ENCODE results near the gene STK24. TPM values are rescaled to one million over a fixed set of nuclear protein-coding genes. Genes with fewer than 3 reads are reported as not detected.

Gene STK24
- total RNA-seq, 1 donor from 2014 or later, result 121 TPM

DNA sequence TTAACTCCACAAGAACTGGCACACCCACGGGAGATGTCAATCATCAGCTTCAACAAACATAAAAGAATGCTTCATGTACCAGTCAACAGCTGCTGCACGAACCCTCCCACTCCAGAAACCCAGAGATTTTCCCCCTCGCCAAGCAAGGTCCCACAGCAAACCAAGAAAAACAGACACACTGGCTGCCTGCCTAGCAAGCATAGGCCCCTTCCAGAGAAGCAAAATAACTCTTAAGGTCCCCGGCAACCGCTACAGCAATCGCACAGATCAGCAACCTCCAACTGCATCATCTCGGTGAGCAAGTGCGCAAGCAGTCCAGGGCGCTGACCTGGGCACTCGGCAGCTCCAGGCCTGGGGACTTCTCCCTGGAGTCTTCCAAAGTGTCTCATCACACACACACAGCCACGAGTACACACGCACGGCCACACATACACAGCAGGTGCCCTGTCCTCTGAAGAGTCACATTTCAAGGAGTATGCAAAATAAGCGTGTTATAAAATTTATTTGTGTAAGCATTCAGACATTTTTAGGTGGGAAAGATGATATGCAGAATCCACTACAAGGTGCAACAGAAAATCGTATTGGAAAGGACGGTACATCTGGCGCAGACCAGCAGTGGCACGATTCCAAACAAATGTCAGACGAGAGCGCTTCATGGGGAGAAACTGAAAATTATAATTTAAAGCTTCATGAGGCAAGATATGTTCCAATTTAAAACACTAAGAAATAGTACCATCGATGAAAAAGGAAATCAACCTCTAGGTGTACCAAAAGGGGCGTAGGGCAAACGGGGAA is 125.0 kb downstream of the STK24 start:
- Mint-ChIP-seq H3K27me3 (no peaks in the 10 kb centered on the region), H3K4me3 (peak overlapping the region; percentile 61), H3K27ac (peak overlapping the region; percentile 82), H3K36me3 (peaks cover 51% of the 10 kb centered on the region), H3K4me1 (ENCODE audit: unreplicated experiment) (peaks cover 45% of the 10 kb centered on the region), H3K9me3 (no peaks in the 10 kb centered on the region)
- DNase-seq (ENCODE audit: extremely low spot score, unreplicated experiment), result no peak
- TF ChIP-seq, protein P1, sequence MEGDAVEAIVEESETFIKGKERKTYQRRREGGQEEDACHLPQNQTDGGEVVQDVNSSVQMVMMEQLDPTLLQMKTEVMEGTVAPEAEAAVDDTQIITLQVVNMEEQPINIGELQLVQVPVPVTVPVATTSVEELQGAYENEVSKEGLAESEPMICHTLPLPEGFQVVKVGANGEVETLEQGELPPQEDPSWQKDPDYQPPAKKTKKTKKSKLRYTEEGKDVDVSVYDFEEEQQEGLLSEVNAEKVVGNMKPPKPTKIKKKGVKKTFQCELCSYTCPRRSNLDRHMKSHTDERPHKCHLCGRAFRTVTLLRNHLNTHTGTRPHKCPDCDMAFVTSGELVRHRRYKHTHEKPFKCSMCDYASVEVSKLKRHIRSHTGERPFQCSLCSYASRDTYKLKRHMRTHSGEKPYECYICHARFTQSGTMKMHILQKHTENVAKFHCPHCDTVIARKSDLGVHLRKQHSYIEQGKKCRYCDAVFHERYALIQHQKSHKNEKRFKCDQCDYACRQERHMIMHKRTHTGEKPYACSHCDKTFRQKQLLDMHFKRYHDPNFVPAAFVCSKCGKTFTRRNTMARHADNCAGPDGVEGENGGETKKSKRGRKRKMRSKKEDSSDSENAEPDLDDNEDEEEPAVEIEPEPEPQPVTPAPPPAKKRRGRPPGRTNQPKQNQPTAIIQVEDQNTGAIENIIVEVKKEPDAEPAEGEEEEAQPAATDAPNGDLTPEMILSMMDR (conservative IDR thresholded peaks at IDR 0.05), result no peak

DNA sequence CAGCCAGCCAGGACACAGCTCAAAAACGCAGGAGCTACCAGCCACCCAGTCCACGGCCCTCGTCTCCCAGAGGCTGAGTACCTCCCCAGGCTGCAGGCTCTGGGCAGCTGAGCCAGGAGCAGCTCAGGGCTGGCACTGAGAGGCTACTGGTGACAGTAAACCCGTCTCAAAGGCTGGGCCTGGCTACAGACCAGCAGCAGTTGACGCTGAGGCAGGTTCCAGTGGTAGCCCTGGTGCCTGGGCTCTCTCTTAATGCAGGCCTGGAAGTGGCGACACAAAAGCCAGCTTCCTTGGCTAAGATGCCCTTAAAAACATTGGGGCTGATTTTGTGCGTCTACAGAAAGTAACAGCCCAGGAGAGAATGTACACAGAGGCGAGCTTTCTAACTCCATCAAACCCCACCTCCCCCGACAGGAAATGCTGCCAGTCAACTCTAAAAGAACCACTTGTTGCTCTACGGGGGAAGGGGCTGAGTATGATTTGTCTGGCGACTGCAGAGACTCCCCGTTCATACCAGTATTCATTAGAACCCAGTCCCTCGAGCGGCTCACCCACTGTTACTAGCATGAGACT is 126.3 kb downstream of the STK24 start:
- Mint-ChIP-seq H3K27me3 (no peaks in the 10 kb centered on the region), H3K4me3 (peak overlapping the region; percentile 22), H3K27ac (peak overlapping the region; percentile 82), H3K9me3 (no peaks in the 10 kb centered on the region), H3K36me3 (peaks cover 48% of the 10 kb centered on the region), H3K4me1 (ENCODE audit: unreplicated experiment) (peaks cover 41% of the 10 kb centered on the region)
- TF ChIP-seq, protein P1 (conservative IDR thresholded peaks at IDR 0.05), result no peak
- DNase-seq (ENCODE audit: extremely low spot score, unreplicated experiment), result no peak

DNA sequence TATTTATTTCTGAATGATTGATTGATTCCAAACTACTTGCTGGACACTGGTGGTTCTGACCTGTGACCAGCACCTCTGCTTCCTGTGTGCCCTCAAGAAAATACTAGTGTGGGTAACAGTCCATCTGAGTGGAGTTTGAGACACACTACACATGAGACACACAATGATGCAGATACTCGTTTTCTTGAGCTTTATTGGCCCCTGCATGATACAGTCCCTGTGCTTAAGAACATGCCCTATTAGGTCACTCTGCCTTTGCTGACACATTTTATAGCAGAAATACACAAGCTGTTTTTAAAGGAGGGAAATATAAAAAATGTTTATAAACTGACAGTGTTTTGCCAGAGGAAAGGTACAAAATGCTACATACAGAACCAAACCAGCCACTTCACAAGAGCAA is 126.9 kb downstream of the STK24 start:
- Mint-ChIP-seq H3K9me3 (no peaks in the 10 kb centered on the region), H3K4me1 (ENCODE audit: unreplicated experiment) (peaks cover 47% of the 10 kb centered on the region), H3K27me3 (no peaks in the 10 kb centered on the region), H3K27ac (no peak overlapping the region), H3K4me3 (no peak overlapping the region), H3K36me3 (peaks cover 44% of the 10 kb centered on the region)
- TF ChIP-seq, protein P1 (conservative IDR thresholded peaks at IDR 0.05), result no peak
- DNase-seq (ENCODE audit: extremely low spot score, unreplicated experiment), result no peak

DNA sequence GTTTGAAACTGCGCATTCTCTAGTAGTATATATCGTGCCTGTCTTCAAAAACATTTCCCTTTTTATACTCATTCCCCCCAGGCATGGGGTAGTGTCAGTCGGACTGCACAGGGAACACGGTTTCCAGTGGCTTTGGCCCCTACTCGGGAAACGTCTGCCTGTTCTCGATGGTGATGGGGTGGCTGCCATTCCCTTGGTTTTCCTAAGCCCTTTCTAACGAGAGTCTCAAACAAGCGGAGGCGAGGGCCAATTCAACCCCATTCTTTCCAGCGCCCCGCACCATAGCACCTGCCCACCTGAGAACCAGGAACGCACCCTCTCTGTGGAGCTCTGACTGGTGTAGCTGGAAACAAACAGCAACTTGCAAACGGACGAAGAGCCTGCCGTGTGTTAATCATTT is 127.6 kb downstream of the STK24 start:
- Mint-ChIP-seq H3K27me3 (no peaks in the 10 kb centered on the region), H3K36me3 (peaks cover 44% of the 10 kb centered on the region), H3K4me1 (ENCODE audit: unreplicated experiment) (peaks cover 39% of the 10 kb centered on the region), H3K27ac (peak overlapping the region; percentile 85), H3K4me3 (no peak overlapping the region), H3K9me3 (no peaks in the 10 kb centered on the region)
- no peak for DNase-seq (ENCODE audit: extremely low spot score, unreplicated experiment)
- TF ChIP-seq, protein P1 (conservative IDR thresholded peaks at IDR 0.05), result no peak

DNA sequence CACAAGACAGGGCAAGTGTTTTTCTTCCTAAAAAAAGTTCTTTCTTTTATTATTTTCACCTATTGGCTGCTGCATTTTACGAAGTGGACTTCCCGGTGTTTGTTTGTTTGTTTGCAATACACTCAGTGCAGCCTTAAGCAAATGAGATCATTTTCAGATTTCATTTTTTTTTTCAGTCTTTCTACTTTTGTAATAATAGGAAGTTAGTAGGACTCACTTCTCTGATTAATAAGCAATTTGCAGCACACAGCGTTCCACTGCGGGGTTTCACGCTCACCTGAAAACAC is 128.3 kb downstream of the STK24 start:
- Mint-ChIP-seq H3K4me1 (ENCODE audit: unreplicated experiment) (peaks cover 37% of the 10 kb centered on the region), H3K27me3 (no peaks in the 10 kb centered on the region), H3K4me3 (no peak overlapping the region), H3K27ac (peak overlapping the region; percentile 69), H3K9me3 (no peaks in the 10 kb centered on the region), H3K36me3 (peaks cover 41% of the 10 kb centered on the region)
- DNase-seq (ENCODE audit: extremely low spot score, unreplicated experiment), result no peak
- TF ChIP-seq, protein P1 (conservative IDR thresholded peaks at IDR 0.05), result no peak
